Hematopoietic multipotent progenitor cell treated with erythropoietin and hydrocortisone succinate and interleukin-3 and kit ligand, for 6 days (in vitro differentiated cells): ENCODE data around the gene NETO2.
A peak's percentile ranks its signal among the peaks of the same experiment; 100 is the strongest.

Experiments used
- DNase-seq: peaks from one replicate; pipeline ENCODE4 v3.0.0-alpha.2; 2015

The NETO2 gene

GRCh38 chr16:47043970-47044684 lies 99.6 kb downstream of the NETO2 start:
- no peak for DNase-seq

- DNase-seq: no peak
These were observed 100.5 kb downstream of the NETO2 start for GRCh38 chr16:47043200-47043599.

GRCh38 chr16:47037746-47038458 lies 105.8 kb downstream of the NETO2 start:
- DNase-seq: peak; percentile 86

- peak; percentile 48 for DNase-seq
These were observed 106.4 kb downstream of the NETO2 start for GRCh38 chr16:47037396-47037745.

GRCh38 chr16:47036201-47036600 lies 107.5 kb downstream of the NETO2 start:
- DNase-seq: no peak

GRCh38 chr16:47035436-47035835 lies 108.3 kb downstream of the NETO2 start:
- DNase-seq: no peak

GRCh38 chr16:47034455-47034854 lies 109.3 kb downstream of the NETO2 start:
- no peak for DNase-seq

- no peak for DNase-seq
These were observed 110.6 kb downstream of the NETO2 start for GRCh38 chr16:47033176-47033575.

- DNase-seq: peak; percentile 14
These were observed 114.0 kb downstream of the NETO2 start for GRCh38 chr16:47029724-47030123.

GRCh38 chr16:47028767-47029377 lies 114.9 kb downstream of the NETO2 start:
- no peak for DNase-seq
